Activated CD8-positive, alpha-beta memory T cell treated with anti-CD3 and anti-CD28 coated beads for 24 hours (primary cell): ENCODE results near the gene PLEKHH3.
"Not testable (repeated sequence)": the region's sequence is repeated elsewhere in the genome, so short reads cannot be mapped to it uniquely, and the experiment has no call there.

Experiments used
- DNase-seq: peaks from one replicate; pipeline ENCODE4 v3.0.0-alpha.2; 2020

The PLEKHH3 gene

GRCh38 chr17:42627032-42627764 is 49.6 kb downstream of the PLEKHH3 start:
- not testable (repeated sequence) for DNase-seq

GRCh38 chr17:42623732-42624596 is 52.8 kb downstream of the PLEKHH3 start:
- no peak for DNase-seq

GRCh38 chr17:42623271-42623670 is 53.5 kb downstream of the PLEKHH3 start:
- no peak for DNase-seq

GRCh38 chr17:42621987-42622386 is 54.8 kb downstream of the PLEKHH3 start:
- DNase-seq = not testable (repeated sequence)

- DNase-seq = no peak
Observed at GRCh38 chr17:42618442-42619150, 58.2 kb downstream of the PLEKHH3 start.

- DNase-seq = no peak
Observed at GRCh38 chr17:42617956-42618431, 58.8 kb downstream of the PLEKHH3 start.
